H9 (cell line): ENCODE results near the gene NALCN. TPM values are rescaled to one million over a fixed set of nuclear protein-coding genes. Genes with fewer than 3 reads are reported as not detected.

ENCODE experiments used
- DNase-seq: peaks from one replicate; pipeline ENCODE4 v3.0.0-alpha.2; 2017
- H2AFZ ChIP-seq: one replicate; pipeline ENCODE4 v1.6.1; 2013; ENCODE audit warnings: mild to moderate bottlenecking, low read length, control low read depth, moderate library complexity
- H2AK5ac ChIP-seq: 2 replicates; pipeline ENCODE4 v1.6.1; 2013; ENCODE audit warnings: low read length, control low read depth, mixed read lengths; ENCODE audit not compliant: insufficient read length
- H2BK120ac ChIP-seq: one replicate; pipeline ENCODE4 v1.6.1; 2013; ENCODE audit warnings: low read depth, mild to moderate bottlenecking, low read length, control low read depth, inconsistent platforms; ENCODE audit not compliant: poor library complexity, severe bottlenecking
- H2BK12ac ChIP-seq: 2 replicates; pipeline ENCODE4 v1.6.1; 2013; ENCODE audit warnings: low read length, control low read depth, mixed read lengths, low read depth; ENCODE audit not compliant: insufficient read length
- H2BK15ac ChIP-seq: 2 replicates; pipeline ENCODE4 v1.6.1; 2013; ENCODE audit warnings: low read depth, low read length, control low read depth
- H2BK20ac ChIP-seq: one replicate; pipeline ENCODE4 v1.6.1; 2013; ENCODE audit warnings: low read depth, mild to moderate bottlenecking, low read length, control low read depth, inconsistent platforms; ENCODE audit not compliant: poor library complexity, severe bottlenecking
- H2BK5ac ChIP-seq: 2 replicates; pipeline ENCODE4 v1.6.1; 2013; ENCODE audit warnings: low read length, control low read depth, mixed read lengths; ENCODE audit not compliant: insufficient read length
- H3K14ac ChIP-seq: 2 replicates; pipeline ENCODE4 v1.6.1; 2013; ENCODE audit warnings: low read length, control low read depth; ENCODE audit not compliant: insufficient read depth
- H3K18ac ChIP-seq: 2 replicates; pipeline ENCODE4 v1.6.1; 2013; ENCODE audit warnings: low read depth, mild to moderate bottlenecking, mixed read lengths, low read length, control low read depth; ENCODE audit not compliant: insufficient read length
- H3K23ac ChIP-seq: 2 replicates; pipeline ENCODE4 v1.6.1; 2013; ENCODE audit warnings: low read length, control low read depth, mixed read lengths, low read depth; ENCODE audit not compliant: insufficient read length
- H3K23me2 ChIP-seq: 2 replicates; pipeline ENCODE4 v1.6.1; 2013; ENCODE audit warnings: low read depth, mild to moderate bottlenecking, mixed read lengths, low read length, control low read depth; ENCODE audit not compliant: insufficient read length, poor library complexity, severe bottlenecking
- H3K27ac ChIP-seq: 2 replicates; pipeline ENCODE4 v1.5.1; 2013; ENCODE audit warnings: low read length, control low read depth, mixed read lengths, low read depth; ENCODE audit not compliant: insufficient read length
- H3K27me3 ChIP-seq: 2 replicates; pipeline ENCODE4 v1.6.1; 2013; ENCODE audit warnings: low read length, control low read depth, inconsistent platforms; ENCODE audit not compliant: insufficient read depth
- H3K4ac ChIP-seq: 2 replicates; pipeline ENCODE4 v1.6.1; 2013; ENCODE audit warnings: low read depth, mild to moderate bottlenecking, control low read depth, inconsistent platforms, low read length, moderate library complexity
- H3K4me1 ChIP-seq: 2 replicates; pipeline ENCODE4 v1.6.1; 2013; ENCODE audit warnings: low read length, control low read depth, inconsistent platforms; ENCODE audit not compliant: insufficient read depth
- H3K4me2 ChIP-seq: 2 replicates; pipeline ENCODE4 v1.6.1; 2013; ENCODE audit warnings: low read length, control low read depth, mixed read lengths; ENCODE audit not compliant: insufficient read length, insufficient read depth
- H3K56ac ChIP-seq: 2 replicates; pipeline ENCODE4 v1.6.1; 2013; ENCODE audit warnings: low read depth, mild to moderate bottlenecking, mixed read lengths, low read length, control low read depth; ENCODE audit not compliant: insufficient read length
- H3K79me1 ChIP-seq: 2 replicates; pipeline ENCODE4 v1.6.1; 2013; ENCODE audit warnings: low read depth, mild to moderate bottlenecking, moderate library complexity, low read length, control low read depth, inconsistent platforms; ENCODE audit not compliant: insufficient read depth, poor library complexity, severe bottlenecking
- H3K79me2 ChIP-seq: 2 replicates; pipeline ENCODE4 v1.6.1; 2013; ENCODE audit warnings: low read length, control low read depth, inconsistent platforms; ENCODE audit not compliant: insufficient read depth
- H3K9ac ChIP-seq: 2 replicates; pipeline ENCODE4 v1.6.1; 2013; ENCODE audit warnings: low read length, control low read depth, mixed read lengths; ENCODE audit not compliant: insufficient read length; ENCODE audit errors: extremely low read depth
- H3K9me3 ChIP-seq: one replicate; pipeline ENCODE4 v1.6.1; 2013; ENCODE audit warnings: low read depth, low read length, inconsistent platforms; ENCODE audit not compliant: control insufficient read depth
- H3T11ph ChIP-seq: one replicate; pipeline ENCODE4 v1.6.1; 2013; ENCODE audit warnings: mild to moderate bottlenecking, low read length, control low read depth, inconsistent platforms
- H4K20me1 ChIP-seq: one replicate; pipeline ENCODE4 v1.6.1; 2013; ENCODE audit not compliant: control insufficient read depth, insufficient read length, insufficient read depth
- H4K5ac ChIP-seq: 2 replicates; pipeline ENCODE4 v1.6.1; 2013; ENCODE audit warnings: low read depth, mild to moderate bottlenecking, mixed read lengths, low read length, control low read depth; ENCODE audit not compliant: insufficient read length
- H4K8ac ChIP-seq: replicated peaks from 2 replicates; pipeline ENCODE4 v1.6.1; 2013; ENCODE audit warnings: low read length, control low read depth, mixed read lengths, low read depth; ENCODE audit not compliant: insufficient read length
- H4K91ac ChIP-seq: 2 replicates; pipeline ENCODE4 v1.6.1; 2013; ENCODE audit warnings: low read depth, mild to moderate bottlenecking, moderate library complexity, mixed read lengths, low read length, control low read depth; ENCODE audit not compliant: insufficient read length
- H3K27ac Mint-ChIP-seq, 3 experiments: 2 replicates in 2 of 3; 3 replicates in 1 of 3; pipeline ENCODE4 v1.8.0; 2020 to 2021; ENCODE audit warnings: mixed read lengths in 3 of 3, mild to moderate bottlenecking in 1 of 3, moderate library complexity in 1 of 3
- H3K27me3 Mint-ChIP-seq: 2 replicates; pipeline ENCODE4 v1.8.0; 2021; ENCODE audit warnings: low read depth, mild to moderate bottlenecking, moderate library complexity, mixed read lengths
- H3K36me3 Mint-ChIP-seq, 3 experiments: 2 replicates in 2 of 3; 3 replicates in 1 of 3; pipeline ENCODE4 v1.8.0; 2020 to 2021; ENCODE audit warnings: low read depth in 3 of 3, mixed read lengths in 3 of 3; ENCODE audit not compliant: insufficient read depth in 1 of 3
- H3K4me1 Mint-ChIP-seq, 2 experiments: 2 replicates each; pipeline ENCODE4 v1.8.0; 2020; ENCODE audit warnings: mixed read lengths in 2 of 2
- H3K4me3 Mint-ChIP-seq, 2 experiments: 2 replicates in 1 of 2; 3 replicates in 1 of 2; pipeline ENCODE4 v1.8.0; 2020 to 2021; ENCODE audit warnings: mild to moderate bottlenecking in 2 of 2, mixed read lengths in 2 of 2, moderate library complexity in 1 of 2
- H3K9me3 Mint-ChIP-seq, 2 experiments: 2 replicates in 1 of 2; 3 replicates in 1 of 2; pipeline ENCODE4 v1.8.0; 2020; ENCODE audit warnings: mild to moderate bottlenecking in 2 of 2, mixed read lengths in 2 of 2, moderate library complexity in 1 of 2
- CTCF ChIP-seq: fragments of 200-600 bp; sonication (generic); conservative IDR thresholded peaks from 3 replicates; pipeline ENCODE4 v1.8.0; 2021; ENCODE audit warnings: antibody characterized with exemption, mild to moderate bottlenecking
- WGBS: extraction: QIAGEN DNeasy Blood & Tissue Kit; methylation state at CpG from one replicate; pipeline ENCODE4 v1.1.7; 2013; ENCODE audit warnings: missing lambda C conversion rate, low lambda C conversion rate, mixed read lengths; ENCODE audit not compliant: insufficient read length; ENCODE audit errors: extremely low coverage; 5-methylcytosine and 5-hydroxymethylcytosine counted together
- total RNA-seq: library from RNA; stranded (reverse); gene quantifications from 2 replicates; pipeline ENCODE4 v1.2.1, GENCODE V29; 2021

NALCN gene
- total RNA-seq, 1 experiment from 2014 or later, result 0.09 TPM

- no peak overlapping the region for H3K4ac ChIP-seq
- no peak overlapping the region for H2AK5ac ChIP-seq
- TF ChIP-seq CTCF, result no peak
- H2BK20ac ChIP-seq, result no peak overlapping the region
- H3K27me3 ChIP-seq, result no peaks in the 10 kb centered on the region
- no peak overlapping the region for H3K9ac ChIP-seq
- H2BK12ac ChIP-seq, result no peak overlapping the region
- H3K4me1 Mint-ChIP-seq, result no peaks in the 10 kb centered on the region
- H3K23me2 ChIP-seq, result no peaks in the 10 kb centered on the region
- no peak overlapping the region for H2BK15ac ChIP-seq
- H2AFZ ChIP-seq, result no peak overlapping the region
- no peak overlapping the region for H2BK5ac ChIP-seq
- no peaks in the 10 kb centered on the region for H3K9me3 ChIP-seq
- H3K27me3 Mint-ChIP-seq, result no peaks in the 10 kb centered on the region
- DNase-seq, result no peak
- no peak overlapping the region for H3K4me3 Mint-ChIP-seq
- no peak overlapping the region for H3K23ac ChIP-seq
- no peak overlapping the region for H3K14ac ChIP-seq
- H3K36me3 Mint-ChIP-seq, result no peaks in the 10 kb centered on the region
- no peak overlapping the region for H3K18ac ChIP-seq
- H3K27ac Mint-ChIP-seq, result no peak overlapping the region
- H3K79me1 ChIP-seq, result no peaks in the 10 kb centered on the region
- no peaks in the 10 kb centered on the region for H4K20me1 ChIP-seq
- H3K9me3 Mint-ChIP-seq, result no peaks in the 10 kb centered on the region
- H3K79me2 ChIP-seq, result no peaks in the 10 kb centered on the region
- no peak overlapping the region for H4K8ac ChIP-seq
- H2BK120ac ChIP-seq, result no peak overlapping the region
- no peak overlapping the region for H3T11ph ChIP-seq
- H4K91ac ChIP-seq, result no peak overlapping the region
- H3K4me1 ChIP-seq, result no peaks in the 10 kb centered on the region
- H3K27ac ChIP-seq, result no peak overlapping the region
- no peak overlapping the region for H3K56ac ChIP-seq
- no peak overlapping the region for H4K5ac ChIP-seq
- no CpG with 5 or more reads among the region's 3 CpGs for WGBS
- H3K4me2 ChIP-seq, result no peak overlapping the region
Measured at GRCh38 chr13:101360525-101360924, 55.8 kb downstream of the NALCN start.
